AG04450 (cell line): ENCODE results near the gene RIPK4. TPM values are rescaled to one million over a fixed set of nuclear protein-coding genes. Genes with fewer than 3 reads are reported as not detected.
"Not testable (repeated sequence)": the region's sequence is repeated elsewhere in the genome, so short reads cannot be mapped to it uniquely, and the experiment has no call there.

Experiments used
- CTCF ChIA-PET: fragments of 300-600, 350-600 bp; formaldehyde crosslinking; extraction: SDS; loops from one replicate; lab custom pipeline; 2022; ENCODE audit warnings: antibody characterized with exemption, inconsistent platforms; lab: Charles Lee
- POLR2A ChIA-PET: fragments of 350-600 bp; formaldehyde crosslinking; extraction: SDS; loops from one replicate; lab custom pipeline; 2021; ENCODE audit warnings: antibody characterized with exemption, inconsistent platforms; lab: Yijun Ruan, JAX
- DNase-seq: peaks from one replicate; pipeline ENCODE4 v3.0.0-alpha.2; 2011; ENCODE audit warnings: low read depth, low spot score
- H3K27ac ChIP-seq: one replicate; pipeline ENCODE4 v1.5.1; 2012; ENCODE audit warnings: low read depth, low read length, control low read depth
- H3K27me3 ChIP-seq: one replicate; pipeline ENCODE4 v1.6.0; 2012; ENCODE audit warnings: low read length; ENCODE audit not compliant: control insufficient read depth, insufficient read depth
- H3K4me3 ChIP-seq: 2 replicates; pipeline ENCODE4 v1.5.1; 2011; ENCODE audit warnings: mild to moderate bottlenecking, low read depth, low read length, control low read depth
- H3K9me3 ChIP-seq: 2 replicates; pipeline ENCODE4 v1.5.1; 2012; ENCODE audit warnings: low read length; ENCODE audit not compliant: control insufficient read depth, insufficient read depth
- CTCF ChIP-seq: IDR thresholded peaks from 2 replicates; pipeline ENCODE4 v1.5.1; 2011; ENCODE audit warnings: low read depth, low read length, control low read depth, inconsistent platforms
- polyA plus RNA-seq: library from polyadenylated mRNA; depleted of rRNA; stranded (reverse); fragments of >200 nt; gene quantifications from 2 replicates; pipeline ENCODE4 v1.2.3, GENCODE V29; 2011

The RIPK4 gene
- polyA plus RNA-seq, 1 experiment = not detected

- Histone ChIP-seq H3K9me3 (no peaks in the 10 kb centered on the region; the same call in 1 of the 2 replicates), H3K27ac (no peak overlapping the region), H3K27me3 (peaks cover 56% of the 10 kb centered on the region), H3K4me3 (no peak overlapping the region)
- POLR2A ChIA-PET = no interaction called here
- no peak for TF ChIP-seq CTCF
- DNase-seq = no peak
- CTCF ChIA-PET = interaction anchor here (0.5 kb wide), 1 partner anchor 99 kb away, joined by 3 read pairs; no protein-coding TSS in a partner anchor
These were observed 49.1 kb downstream of the RIPK4 start for GRCh38 chr21:41717573-41718330.

GRCh38 chr21:41716751-41717150 is 50.1 kb downstream of the RIPK4 start:
- POLR2A ChIA-PET = no interaction called here
- TF ChIP-seq CTCF = no peak

GRCh38 chr21:41715649-41716281 is 51.1 kb downstream of the RIPK4 start:
- ChIA-PET CTCF (no interaction called here), POLR2A (no interaction called here)
- peaks cover 73% of the 10 kb centered on the region for H3K27me3 ChIP-seq
- no peak overlapping the region for H3K27ac ChIP-seq
- no peak for DNase-seq
- no peak overlapping the region for H3K4me3 ChIP-seq
- TF ChIP-seq CTCF = no peak
- H3K9me3 ChIP-seq = no peaks in the 10 kb centered on the region; the same call in 1 of the 2 replicates

More at GRCh38 chr21:41716751-41717150, 50.1 kb downstream of the RIPK4 start:
- CTCF ChIA-PET = no interaction called here
- Histone ChIP-seq H3K9me3 (no peaks in the 10 kb centered on the region; the same call in 1 of the 2 replicates), H3K4me3 (no peak overlapping the region), H3K27ac (no peak overlapping the region), H3K27me3 (peaks cover 66% of the 10 kb centered on the region)
- DNase-seq = no peak

GRCh38 chr21:41714299-41714865 is 52.5 kb downstream of the RIPK4 start:
- CTCF ChIA-PET = not testable (repeated sequence)

GRCh38 chr21:41713495-41714281 is 53.2 kb downstream of the RIPK4 start:
- no peak for DNase-seq
- CTCF ChIA-PET = no interaction called here
- Histone ChIP-seq H3K4me3 (no peak overlapping the region), H3K27ac (no peak overlapping the region), H3K9me3 (no peaks in the 10 kb centered on the region; the same call in 1 of the 2 replicates), H3K27me3 (peaks cover 74% of the 10 kb centered on the region)
- no peak for TF ChIP-seq CTCF
- POLR2A ChIA-PET = no interaction called here

More at GRCh38 chr21:41714299-41714865, 52.5 kb downstream of the RIPK4 start:
- H3K27me3 ChIP-seq = peaks cover 75% of the 10 kb centered on the region
- H3K27ac ChIP-seq, POLR2A ChIA-PET, H3K9me3 ChIP-seq, H3K4me3 ChIP-seq, DNase-seq: not testable (repeated sequence)
